Measurements from ENCODE around the gene C15orf40. TPM values are rescaled to one million over a fixed set of nuclear protein-coding genes. Genes with fewer than 3 reads are reported as not detected.
A peak's percentile ranks its signal among the peaks of the same experiment; 100 is the strongest.

The C15orf40 gene
- total RNA-seq, 2 experiments from 2014 or later, result 25.6 to 30.2 TPM

GRCh38 chr15:82966671-82967071, 44.8 kb downstream of the C15orf40 start:
- Mint-ChIP-seq H3K27ac (no peak overlapping the region), H3K4me1 (ENCODE audit: low read depth) (peaks cover 12% of the 10 kb centered on the region), H3K36me3 (ENCODE audit: low read depth) (no peaks in the 10 kb centered on the region), H3K27me3 (no peaks in the 10 kb centered on the region), H3K9me3 (no peaks in the 10 kb centered on the region), H3K4me3 (no peak overlapping the region)
- DNase-seq, result peak; percentile 66
- intact Hi-C loops (cut with micrococcal nuclease), result no loop called here
- no peak for TF ChIP-seq CTCF (IDR thresholded peaks at IDR 0.05)
- ATAC-seq, result peak; percentile 85
- CTCF ChIA-PET, result interaction anchor here (0.9 kb wide), 1 partner anchor 19 kb away, joined by 3 read pairs; the partner anchor contains the start of gene RAMAC
- POLR2A ChIA-PET, result interaction anchor here (0.6 kb wide), 1 partner anchor 265 kb away, joined by 3 read pairs; no protein-coding TSS in a partner anchor

DNA sequence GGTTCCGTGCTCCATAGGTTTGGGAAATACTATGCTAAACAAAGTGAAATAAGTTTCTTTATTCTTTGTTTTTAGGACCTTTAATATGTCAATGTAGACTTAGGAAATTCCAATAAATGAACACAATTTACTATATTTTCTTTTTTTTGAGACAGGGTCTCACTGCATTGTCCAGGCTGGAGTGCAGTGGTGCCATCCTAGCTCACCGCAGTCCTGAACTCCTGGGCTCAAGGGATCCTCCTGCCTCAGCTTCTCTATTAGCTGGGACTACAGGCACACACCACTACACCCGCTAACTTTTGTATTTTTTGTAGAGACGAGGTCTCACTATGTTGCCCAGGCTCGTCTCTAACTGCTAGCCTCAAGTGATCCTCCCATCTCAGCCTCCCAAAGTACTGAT, 46.5 kb downstream of the C15orf40 start:
- POLR2A ChIA-PET, result interaction anchor here (0.7 kb wide), 1 partner anchor 1679 kb away, joined by 3 read pairs; no protein-coding TSS in a partner anchor
- H3K4me3 Mint-ChIP-seq, result no peak overlapping the region
- no peaks in the 10 kb centered on the region for H3K27me3 Mint-ChIP-seq
- intact Hi-C loops (cut with micrococcal nuclease), result no loop called here
- peaks cover 12% of the 10 kb centered on the region for H3K4me1 Mint-ChIP-seq (ENCODE audit: low read depth)
- H3K9me3 Mint-ChIP-seq, result no peaks in the 10 kb centered on the region
- no peak for ATAC-seq
- DNase-seq, result no peak
- H3K27ac Mint-ChIP-seq, result no peak overlapping the region
- CTCF ChIA-PET, result no interaction called here
- H3K36me3 Mint-ChIP-seq (ENCODE audit: low read depth), result no peaks in the 10 kb centered on the region
- no peak for TF ChIP-seq CTCF (IDR thresholded peaks at IDR 0.05)

DNA sequence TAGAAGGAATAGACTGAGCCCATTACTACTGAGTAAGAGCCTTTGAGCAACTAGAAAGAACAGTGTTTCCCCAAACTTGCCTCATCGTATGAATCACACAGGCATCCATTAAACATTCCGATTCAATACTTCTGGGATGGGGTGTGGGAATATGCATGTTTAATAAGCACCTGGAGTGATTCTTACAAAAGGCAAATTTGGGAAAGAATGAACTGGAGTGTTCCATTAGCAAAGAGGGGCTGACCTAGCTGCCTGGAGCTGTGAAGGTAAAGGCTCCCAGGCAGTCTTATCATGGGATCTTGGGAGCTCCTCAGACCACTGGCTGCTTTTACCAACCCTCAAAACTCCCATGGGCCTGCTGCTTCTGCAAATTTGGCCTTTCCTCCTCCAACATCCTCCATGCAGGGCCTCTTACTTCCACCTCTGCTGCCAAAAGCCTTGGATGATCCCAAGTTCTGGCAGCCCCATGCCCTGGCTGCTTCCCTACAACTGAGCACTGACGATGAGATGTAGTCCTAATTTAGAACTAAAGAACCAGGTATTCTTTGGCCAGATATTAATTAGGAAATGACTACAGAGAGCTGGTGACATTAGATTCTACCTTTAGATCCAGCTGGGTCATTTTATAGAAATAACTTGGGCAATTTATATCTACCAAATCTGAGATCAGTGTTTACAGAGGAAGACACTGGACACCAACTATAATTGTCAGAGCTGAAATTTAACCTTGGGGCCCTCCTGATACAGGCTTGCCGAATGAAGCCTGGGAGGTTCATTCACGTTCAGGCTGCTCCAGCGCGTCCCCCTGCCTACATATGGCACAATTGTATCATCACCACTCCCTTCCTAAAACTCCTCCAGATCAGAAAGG, 47.7 kb downstream of the C15orf40 start:
- ChIA-PET POLR2A (no interaction called here), CTCF (interaction anchor here (1.2 to 1.5 kb wide), 3 partner anchors 10 to 245 kb away, joined by 3 to 4 read pairs (median 3); no protein-coding TSS in a partner anchor)
- TF ChIP-seq CTCF (IDR thresholded peaks at IDR 0.05), result no peak
- no peak overlapping the region for H3K27ac Mint-ChIP-seq
- intact Hi-C loops (cut with micrococcal nuclease), result no loop called here
- no peaks in the 10 kb centered on the region for H3K9me3 Mint-ChIP-seq
- H3K4me3 Mint-ChIP-seq, result no peak overlapping the region
- DNase-seq, result no peak
- ATAC-seq, result no peak
- H3K36me3 Mint-ChIP-seq (ENCODE audit: low read depth), result no peaks in the 10 kb centered on the region
- H3K27me3 Mint-ChIP-seq, result no peaks in the 10 kb centered on the region
- H3K4me1 Mint-ChIP-seq (ENCODE audit: low read depth), result peaks cover 12% of the 10 kb centered on the region

DNA sequence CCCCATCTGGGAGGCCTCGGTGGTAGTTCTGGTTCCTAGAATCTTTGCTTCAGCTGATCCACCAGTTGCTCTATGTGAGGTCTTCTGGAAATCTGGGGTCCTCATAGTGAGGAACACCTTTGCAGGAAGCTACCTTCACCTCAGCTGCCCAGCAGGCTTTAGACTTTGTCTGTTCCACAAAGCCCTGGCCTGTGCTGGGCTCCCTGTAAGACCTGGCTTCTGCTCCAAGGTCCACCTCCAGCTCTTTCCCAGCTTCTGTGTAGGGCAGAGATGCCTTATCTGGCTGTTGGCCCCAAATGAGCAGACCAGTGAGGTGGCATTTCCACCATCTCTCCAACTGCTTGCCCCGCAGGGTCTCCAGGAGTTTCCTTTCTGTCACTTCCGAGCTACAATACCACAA, 50.7 kb downstream of the C15orf40 start:
- TF ChIP-seq CTCF (IDR thresholded peaks at IDR 0.05), result no peak
- Mint-ChIP-seq H3K36me3 (ENCODE audit: low read depth) (no peaks in the 10 kb centered on the region), H3K9me3 (no peaks in the 10 kb centered on the region), H3K4me1 (ENCODE audit: low read depth) (no peaks in the 10 kb centered on the region), H3K4me3 (no peak overlapping the region), H3K27me3 (no peaks in the 10 kb centered on the region), H3K27ac (no peak overlapping the region)
- ChIA-PET CTCF (interaction anchor here (1.0 to 2.1 kb wide), 2 partner anchors 10 to 39 kb away, joined by 3 to 5 read pairs; no protein-coding TSS in a partner anchor), POLR2A (interaction anchor here (0.7 kb wide), 1 partner anchor 16 kb away, joined by 4 read pairs; no protein-coding TSS in a partner anchor)
- DNase-seq (no peak), ATAC-seq (no peak)
- intact Hi-C loops (cut with micrococcal nuclease), result no loop called here

- Mint-ChIP-seq H3K27me3 (no peaks in the 10 kb centered on the region), H3K4me1 (ENCODE audit: low read depth) (no peaks in the 10 kb centered on the region), H3K27ac (no peak overlapping the region), H3K9me3 (no peaks in the 10 kb centered on the region), H3K36me3 (ENCODE audit: low read depth) (no peaks in the 10 kb centered on the region), H3K4me3 (no peak overlapping the region)
- ChIA-PET CTCF (interaction anchor here (2.1 kb wide), 1 partner anchor 41 kb away, joined by 5 read pairs; no protein-coding TSS in a partner anchor), POLR2A (no interaction called here)
- no peak for TF ChIP-seq CTCF (IDR thresholded peaks at IDR 0.05)
- no peak for ATAC-seq
- DNase-seq, result no peak
- intact Hi-C loops (cut with micrococcal nuclease), result no loop called here
These were observed 52.0 kb downstream of the C15orf40 start for GRCh38 chr15:82959423-82959822.
